Measurements from ENCODE around the gene TMED9. TPM values are rescaled to one million over a fixed set of nuclear protein-coding genes. Genes with fewer than 3 reads are reported as not detected.

The TMED9 gene
- total and polyA plus RNA-seq, 9 of the 15 experiments (the other 6 are each of a cell fraction or from before 2014, with no cell fraction given), result 43.7 to 301 (median 90.0) TPM

DNA sequence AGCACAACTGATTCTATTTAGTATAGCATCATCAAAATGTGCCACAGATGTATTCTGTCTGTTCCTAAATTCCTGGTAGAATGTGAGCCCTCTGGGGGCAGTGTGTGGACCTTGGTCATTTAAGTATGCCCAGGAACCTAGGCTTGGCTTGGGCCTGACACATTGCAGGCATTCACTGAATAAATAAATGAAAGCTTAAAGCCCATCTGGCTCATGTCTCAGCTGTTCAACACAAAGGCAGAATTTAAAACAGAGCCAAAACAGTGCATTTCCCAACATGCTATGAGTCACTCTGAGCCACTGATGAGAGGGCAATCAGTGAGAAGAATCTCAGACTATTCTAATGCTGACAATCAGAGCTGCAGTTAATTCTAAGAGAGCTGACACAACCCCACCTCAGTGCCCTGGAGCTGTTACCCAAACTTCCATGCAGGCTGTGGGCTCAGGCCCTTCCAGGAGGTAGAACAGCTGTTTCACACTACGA is 45.7 kb upstream of the TMED9 start:
- H3K36me3 ChIP-seq (ENCODE audit: control insufficient read depth, insufficient read depth, low read length), result peaks cover 55% of the 10 kb centered on the region; the same call in 2 of the 3 replicates
- in situ Hi-C loops (cut with MboI) (no loop called here), intact Hi-C loops (cut with micrococcal nuclease) (no loop called here)
- no peak overlapping the region; a peak in 1 of 4 replicates for H3K9ac ChIP-seq (ENCODE audit: insufficient read depth in 1 of 2, low read depth in 2 of 2, low read length in 2 of 2)
- no TSS peak for BruUV-seq (replicated peaks)
- H3K4me2 ChIP-seq (ENCODE audit: insufficient read depth, low read length), result no peak overlapping the region
- FAIRE-seq (peak; percentile 73), ATAC-seq (peak; percentile 66), DNase-seq (ENCODE audit: extremely low read depth in 1 of 4, low spot score in 3 of 4) (peak in 1 of 4 experiments; percentile 18)
- no peaks in the 10 kb centered on the region for H3K9me3 ChIP-seq (replicated peaks; ENCODE audit: control insufficient read depth, insufficient read depth, low read depth, low read length)
- CTCF ChIA-PET (ENCODE audit: low intra/inter-chr PET ratio), result no interaction called here
- H3K9me1 ChIP-seq (ENCODE audit: control insufficient read depth, insufficient read depth, low read length), result no peaks in the 10 kb centered on the region
- H2AFZ ChIP-seq (ENCODE audit: low read depth, low read length), result no peak overlapping the region
- no peak overlapping the region for H3K27ac ChIP-seq (ENCODE audit: extremely low read depth, low read depth, low read length)
- no peaks in the 10 kb centered on the region for H3K27me3 ChIP-seq (ENCODE audit: control insufficient read depth in 2 of 2, insufficient read depth in 2 of 2, low read length in 2 of 2)
- peaks cover 53% of the 10 kb centered on the region for H3K79me2 ChIP-seq (ENCODE audit: control insufficient read depth, insufficient read depth, low read length)
- POLR2A ChIA-PET, result interaction anchor here (0.6 to 4.3 kb wide), 10 partner anchors 8 to 654 kb away, joined by 3 to 28 read pairs (median 4); no protein-coding TSS in a partner anchor
- H3K4me3 ChIP-seq, result no peak overlapping the region
- H3K4me1 ChIP-seq (replicated peaks in 1 of 2; ENCODE audit: control insufficient read depth in 2 of 2, insufficient read depth in 2 of 2, low read length in 2 of 2), result peaks cover 0 to 9% of the 10 kb centered on the region in 2 experiments; a peak in 4 of 5 replicates
- 80% methylated on average over 1 of the region's 1 CpG for WGBS (ENCODE audit: insufficient coverage, low coverage, missing lambda C conversion rate)
- peaks cover 4% of the 10 kb centered on the region; the same call in 1 of the 2 replicates for H4K20me1 ChIP-seq (replicated peaks; ENCODE audit: control insufficient read depth, insufficient read depth, low read length)
- 0 out of 2 replicates have a peak, but pooled peaks have one; percentile 15 for TF ChIP-seq ZNF589 (CRISPR knock-in tag; IDR thresholded peaks at IDR 0.05; ENCODE audit: low read depth)
- TF ChIP-seq, protein P1, sequence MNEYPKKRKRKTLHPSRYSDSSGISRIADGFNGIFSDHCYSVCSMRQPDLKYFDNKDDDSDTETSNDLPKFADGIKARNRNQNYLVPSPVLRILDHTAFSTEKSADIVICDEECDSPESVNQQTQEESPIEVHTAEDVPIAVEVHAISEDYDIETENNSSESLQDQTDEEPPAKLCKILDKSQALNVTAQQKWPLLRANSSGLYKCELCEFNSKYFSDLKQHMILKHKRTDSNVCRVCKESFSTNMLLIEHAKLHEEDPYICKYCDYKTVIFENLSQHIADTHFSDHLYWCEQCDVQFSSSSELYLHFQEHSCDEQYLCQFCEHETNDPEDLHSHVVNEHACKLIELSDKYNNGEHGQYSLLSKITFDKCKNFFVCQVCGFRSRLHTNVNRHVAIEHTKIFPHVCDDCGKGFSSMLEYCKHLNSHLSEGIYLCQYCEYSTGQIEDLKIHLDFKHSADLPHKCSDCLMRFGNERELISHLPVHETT (CRISPR knock-in tag; conservative IDR thresholded peaks at IDR 0.05 in 1 of 2, IDR thresholded peaks at IDR 0.05 in 1 of 2), result no peak
- TF ChIP-seq, protein P2, sequence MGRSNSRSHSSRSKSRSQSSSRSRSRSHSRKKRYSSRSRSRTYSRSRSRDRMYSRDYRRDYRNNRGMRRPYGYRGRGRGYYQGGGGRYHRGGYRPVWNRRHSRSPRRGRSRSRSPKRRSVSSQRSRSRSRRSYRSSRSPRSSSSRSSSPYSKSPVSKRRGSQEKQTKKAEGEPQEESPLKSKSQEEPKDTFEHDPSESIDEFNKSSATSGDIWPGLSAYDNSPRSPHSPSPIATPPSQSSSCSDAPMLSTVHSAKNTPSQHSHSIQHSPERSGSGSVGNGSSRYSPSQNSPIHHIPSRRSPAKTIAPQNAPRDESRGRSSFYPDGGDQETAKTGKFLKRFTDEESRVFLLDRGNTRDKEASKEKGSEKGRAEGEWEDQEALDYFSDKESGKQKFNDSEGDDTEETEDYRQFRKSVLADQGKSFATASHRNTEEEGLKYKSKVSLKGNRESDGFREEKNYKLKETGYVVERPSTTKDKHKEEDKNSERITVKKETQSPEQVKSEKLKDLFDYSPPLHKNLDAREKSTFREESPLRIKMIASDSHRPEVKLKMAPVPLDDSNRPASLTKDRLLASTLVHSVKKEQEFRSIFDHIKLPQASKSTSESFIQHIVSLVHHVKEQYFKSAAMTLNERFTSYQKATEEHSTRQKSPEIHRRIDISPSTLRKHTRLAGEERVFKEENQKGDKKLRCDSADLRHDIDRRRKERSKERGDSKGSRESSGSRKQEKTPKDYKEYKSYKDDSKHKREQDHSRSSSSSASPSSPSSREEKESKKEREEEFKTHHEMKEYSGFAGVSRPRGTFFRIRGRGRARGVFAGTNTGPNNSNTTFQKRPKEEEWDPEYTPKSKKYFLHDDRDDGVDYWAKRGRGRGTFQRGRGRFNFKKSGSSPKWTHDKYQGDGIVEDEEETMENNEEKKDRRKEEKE (IDR thresholded peaks at IDR 0.05; ENCODE audit: borderline replicate concordance in 1 of 2, control insufficient read depth in 1 of 2, low read depth in 2 of 2, low read length in 1 of 2), result no peak
- no peak for TF ChIP-seq BCOR (IDR thresholded peaks at IDR 0.05)
- TF ChIP-seq CBFA2T2 (conservative IDR thresholded peaks at IDR 0.05), result no peak
- no peak for TF ChIP-seq ELF1 (tag; IDR thresholded peaks at IDR 0.05)
- TF ChIP-seq, protein P3, sequence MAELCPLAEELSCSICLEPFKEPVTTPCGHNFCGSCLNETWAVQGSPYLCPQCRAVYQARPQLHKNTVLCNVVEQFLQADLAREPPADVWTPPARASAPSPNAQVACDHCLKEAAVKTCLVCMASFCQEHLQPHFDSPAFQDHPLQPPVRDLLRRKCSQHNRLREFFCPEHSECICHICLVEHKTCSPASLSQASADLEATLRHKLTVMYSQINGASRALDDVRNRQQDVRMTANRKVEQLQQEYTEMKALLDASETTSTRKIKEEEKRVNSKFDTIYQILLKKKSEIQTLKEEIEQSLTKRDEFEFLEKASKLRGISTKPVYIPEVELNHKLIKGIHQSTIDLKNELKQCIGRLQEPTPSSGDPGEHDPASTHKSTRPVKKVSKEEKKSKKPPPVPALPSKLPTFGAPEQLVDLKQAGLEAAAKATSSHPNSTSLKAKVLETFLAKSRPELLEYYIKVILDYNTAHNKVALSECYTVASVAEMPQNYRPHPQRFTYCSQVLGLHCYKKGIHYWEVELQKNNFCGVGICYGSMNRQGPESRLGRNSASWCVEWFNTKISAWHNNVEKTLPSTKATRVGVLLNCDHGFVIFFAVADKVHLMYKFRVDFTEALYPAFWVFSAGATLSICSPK (IDR thresholded peaks at IDR 0.05; ENCODE audit: borderline replicate concordance), result no peak
- TF ChIP-seq TEAD4 (IDR thresholded peaks at IDR 0.05; ENCODE audit: low read length), result peak; percentile 8; the same call in 1 of the 2 replicates
- no peak for TF ChIP-seq TEAD4 (CRISPR knock-in tag; IDR thresholded peaks at IDR 0.05; ENCODE audit: borderline replicate concordance)
- no peak for TF ChIP-seq CREB1 (IDR thresholded peaks at IDR 0.05)
- no peak for TF ChIP-seq CREB1 (CRISPR knock-in tag; IDR thresholded peaks at IDR 0.05)
- TF ChIP-seq HDAC2 (IDR thresholded peaks at IDR 0.05), result peak; percentile 59; the same call in 1 of the 2 replicates
- TF ChIP-seq ZNF354B (CRISPR knock-in tag; IDR thresholded peaks at IDR 0.05), result no peak
- peak; percentile 11 for TF ChIP-seq FOS (IDR thresholded peaks at IDR 0.05; ENCODE audit: extremely low read depth, insufficient read length)
- TF ChIP-seq, protein P4, sequence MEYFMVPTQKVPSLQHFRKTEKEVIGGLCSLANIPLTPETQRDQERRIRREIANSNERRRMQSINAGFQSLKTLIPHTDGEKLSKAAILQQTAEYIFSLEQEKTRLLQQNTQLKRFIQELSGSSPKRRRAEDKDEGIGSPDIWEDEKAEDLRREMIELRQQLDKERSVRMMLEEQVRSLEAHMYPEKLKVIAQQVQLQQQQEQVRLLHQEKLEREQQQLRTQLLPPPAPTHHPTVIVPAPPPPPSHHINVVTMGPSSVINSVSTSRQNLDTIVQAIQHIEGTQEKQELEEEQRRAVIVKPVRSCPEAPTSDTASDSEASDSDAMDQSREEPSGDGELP (CRISPR knock-in tag; IDR thresholded peaks at IDR 0.05; ENCODE audit: borderline replicate concordance), result 0 out of 2 replicates have a peak, but pooled peaks have one; percentile 28

All from K562 (cell line).